Activated CD4-positive, alpha-beta T cell treated with anti-CD3 and anti-CD28 coated beads for 48 hours (primary cell): ENCODE measurements around the gene PLXND1.
"Not testable (repeated sequence)": the region's sequence is repeated elsewhere in the genome, so short reads cannot be mapped to it uniquely, and the experiment has no call there.

Experiments
- DNase-seq: peaks from one replicate; pipeline ENCODE4 v3.0.0-alpha.2; 2020

Gene PLXND1

GRCh38 chr3:129522953-129523352 lies 83.5 kb downstream of the PLXND1 start:
- DNase-seq = no peak

DNA sequence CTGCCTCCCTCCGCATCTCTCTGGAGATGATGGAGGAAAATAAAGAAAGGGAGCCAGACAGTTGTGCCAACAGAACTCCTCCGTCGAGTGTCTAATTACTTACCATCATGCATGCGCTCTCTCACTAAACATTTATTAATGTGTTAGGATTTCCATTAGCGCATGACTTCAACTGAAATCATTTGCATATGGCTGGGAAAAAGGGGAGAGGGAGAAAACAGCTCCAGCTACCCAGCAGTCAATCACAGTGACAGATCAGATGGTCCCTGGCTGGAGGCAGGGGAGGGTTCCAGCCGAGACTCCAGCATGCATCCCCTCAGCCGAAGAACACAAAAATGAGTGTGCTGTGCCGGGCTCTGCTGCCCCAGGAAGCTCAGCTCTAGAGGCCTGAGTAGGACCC lies 84.9 kb downstream of the PLXND1 start:
- no peak for DNase-seq

- DNase-seq = no peak
These were observed 85.5 kb downstream of the PLXND1 start for GRCh38 chr3:129520960-129521359.

- DNase-seq = no peak
These were observed 86.4 kb downstream of the PLXND1 start for GRCh38 chr3:129519896-129520715.

DNA sequence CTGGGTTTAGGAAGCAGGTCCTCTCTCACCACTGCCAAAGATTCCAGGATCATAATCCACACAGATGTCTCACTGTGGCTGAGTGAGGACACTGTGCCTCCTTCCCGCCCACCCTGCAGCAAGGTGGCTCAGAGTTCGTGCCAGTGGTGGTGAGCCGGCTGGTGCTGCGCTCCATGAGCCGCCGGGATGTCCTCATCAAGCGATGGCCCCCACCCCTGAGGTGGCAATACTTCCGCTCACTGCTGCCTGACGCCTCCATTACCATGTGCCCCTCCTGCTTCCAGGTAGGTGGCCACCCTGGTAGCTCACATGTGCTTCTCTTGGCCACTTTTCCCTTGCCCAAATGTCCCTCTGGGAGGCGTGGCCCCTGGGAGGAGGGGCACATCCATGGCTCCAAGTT lies 87.0 kb downstream of the PLXND1 start:
- no peak for DNase-seq

DNA sequence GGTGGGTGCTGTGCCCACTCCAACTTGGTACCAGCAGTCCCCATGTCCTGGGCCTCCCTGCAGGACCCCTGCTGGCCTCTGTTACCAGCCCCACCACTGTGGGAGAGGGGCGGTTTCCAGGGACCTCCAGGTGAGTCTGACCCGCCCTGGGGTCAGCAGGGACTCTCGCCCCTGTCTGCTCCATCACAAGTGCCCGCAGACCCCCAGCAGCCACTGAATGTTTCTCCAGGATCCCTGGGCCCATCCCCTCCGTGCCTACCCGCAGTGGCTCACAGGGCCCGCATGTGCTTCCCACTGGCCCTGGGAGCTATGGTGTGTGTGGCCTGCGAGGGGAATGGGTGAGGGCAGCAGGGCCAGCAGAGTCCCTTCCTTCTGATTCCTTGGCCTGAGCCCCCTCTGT lies 87.9 kb downstream of the PLXND1 start:
- DNase-seq = no peak

DNA sequence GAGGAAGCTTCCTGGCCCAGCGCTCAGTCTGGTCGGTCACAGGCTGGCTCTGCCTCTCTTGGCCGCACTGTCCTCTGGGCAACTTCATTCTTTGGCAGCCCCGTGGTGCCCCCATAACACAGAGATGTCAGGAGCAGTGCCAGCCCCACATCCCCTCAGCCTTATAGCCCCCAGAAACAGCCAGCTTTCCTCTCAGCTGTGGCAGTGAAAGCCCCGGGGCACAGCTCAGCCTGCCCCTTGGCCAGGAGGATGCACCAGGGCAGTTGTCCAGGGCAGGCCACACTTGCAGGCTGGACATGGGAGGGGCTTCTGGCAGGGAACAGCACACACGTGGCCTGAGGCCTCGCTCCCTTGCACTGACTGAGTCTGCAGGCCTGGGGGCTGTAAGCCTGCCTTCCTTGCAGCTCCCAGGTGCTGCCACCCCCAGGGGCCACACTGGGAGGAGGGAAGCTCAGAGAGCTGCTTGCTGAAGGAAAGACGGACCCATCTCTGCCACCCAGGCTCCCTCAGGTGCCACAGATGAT lies 88.4 kb downstream of the PLXND1 start:
- DNase-seq = no peak

- DNase-seq = no peak
These were observed 89.0 kb downstream of the PLXND1 start for GRCh38 chr3:129517516-129517915.

DNA sequence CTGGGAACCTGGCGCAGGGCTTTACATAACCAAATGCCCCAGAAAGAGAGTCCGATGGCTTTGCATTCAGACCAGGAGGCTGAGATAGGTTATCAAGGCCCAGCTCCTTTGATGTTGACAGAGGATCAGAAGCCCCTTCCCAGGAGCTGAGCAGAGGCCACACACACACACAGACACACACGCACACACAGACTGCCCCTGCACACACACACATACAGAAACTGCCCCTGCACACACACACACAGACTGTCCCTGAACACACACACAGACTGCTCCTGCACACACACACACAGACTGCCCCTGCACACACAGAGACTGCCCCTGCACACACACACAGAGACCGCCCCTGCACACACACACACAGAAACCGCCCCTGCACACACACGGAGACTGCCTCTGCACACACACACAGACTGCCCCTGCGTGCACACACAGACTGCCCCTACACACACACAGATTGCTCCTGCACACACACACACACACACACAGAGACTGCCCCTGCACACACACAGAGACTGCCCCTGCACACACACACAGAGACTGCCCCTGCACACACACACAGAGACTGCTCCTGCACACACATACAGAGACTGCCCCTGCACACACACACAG lies 90.5 kb downstream of the PLXND1 start:
- DNase-seq = not testable (repeated sequence)

GRCh38 chr3:129515108-129515820 lies 91.2 kb downstream of the PLXND1 start:
- DNase-seq = not testable (repeated sequence)

- no peak for DNase-seq
These were observed 91.9 kb downstream of the PLXND1 start for GRCh38 chr3:129514563-129514962.

DNA sequence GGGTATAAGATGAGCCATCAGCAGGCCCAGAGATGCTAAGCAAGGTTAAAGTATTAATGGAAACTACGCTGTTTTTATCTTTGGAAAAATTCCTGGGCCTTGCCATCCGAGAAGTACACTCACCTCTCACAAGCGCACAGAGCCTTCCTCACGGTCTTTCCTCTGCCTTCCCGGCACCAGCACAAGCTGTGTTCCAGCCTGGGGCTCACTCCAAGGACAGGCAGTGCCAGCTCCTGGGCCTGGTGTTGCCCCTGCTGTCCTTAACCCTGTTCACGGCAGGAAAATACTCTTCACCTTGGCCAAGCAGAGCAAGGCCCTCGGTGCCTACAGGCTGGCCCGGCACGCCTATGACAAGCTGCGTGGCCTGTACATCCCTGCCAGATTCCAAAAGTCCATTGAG lies 92.4 kb downstream of the PLXND1 start:
- DNase-seq = no peak

- no peak for DNase-seq
These were observed 92.8 kb downstream of the PLXND1 start for GRCh38 chr3:129513705-129514104.

GRCh38 chr3:129512595-129512994 lies 93.9 kb downstream of the PLXND1 start:
- DNase-seq = no peak

GRCh38 chr3:129507181-129507831 lies 99.2 kb downstream of the PLXND1 start:
- DNase-seq = no peak

GRCh38 chr3:129506231-129506742 lies 100.2 kb downstream of the PLXND1 start:
- no peak for DNase-seq

- DNase-seq = no peak
These were observed 101.1 kb downstream of the PLXND1 start for GRCh38 chr3:129505341-129505740.
